Measurements from ENCODE around the gene GALNT15. TPM values are rescaled to one million over a fixed set of nuclear protein-coding genes. Genes with fewer than 3 reads are reported as not detected.

Gene GALNT15
- total and polyA plus RNA-seq, 2 donors (not counting 3 experiments of a cell fraction or from before 2014, with no cell fraction given), result 0.87 to 5.4 TPM

GRCh38 chr3:16186565-16186964 is 12.1 kb downstream of the GALNT15 start:
- Histone ChIP-seq H3K4me1 (ENCODE audit: control insufficient read depth, extremely low read depth, insufficient read depth, low read length) (no peaks in the 10 kb centered on the region), H3K36me3 (ENCODE audit: control insufficient read depth in 2 of 2, extremely low read depth in 1 of 2, insufficient read depth in 2 of 2, low read length in 2 of 2) (no peaks in the 10 kb centered on the region), H3K9ac (replicated peaks; ENCODE audit: extremely low read depth, insufficient read depth, low read length) (no peak overlapping the region), H3K9me1 (replicated peaks; ENCODE audit: control insufficient read depth, extremely low read depth, insufficient read depth, low read length) (no peaks in the 10 kb centered on the region), H3K4me2 (ENCODE audit: insufficient read depth, low read length) (no peak overlapping the region), H4K20me1 (replicated peaks; ENCODE audit: control insufficient read depth, extremely low read depth, insufficient read depth, low read length) (no peaks in the 10 kb centered on the region), H3K27me3 (ENCODE audit: control insufficient read depth in 2 of 2, insufficient read depth in 2 of 2, low read length in 2 of 2) (peaks cover 0 to 2% of the 10 kb centered on the region in 2 experiments), H2AFZ (ENCODE audit: low read depth, low read length) (no peak overlapping the region), H3K79me2 (ENCODE audit: control insufficient read depth, insufficient read depth, low read length) (no peaks in the 10 kb centered on the region), H3K27ac (ENCODE audit: insufficient read depth, low read depth, low read length) (no peak overlapping the region), H3K9me3 (replicated peaks; ENCODE audit: control insufficient read depth, insufficient read depth, low read length) (no peaks in the 10 kb centered on the region), H3K4me3 (replicated peaks in 1 of 3; ENCODE audit: insufficient read depth in 1 of 3, low read depth in 1 of 3, low read length in 3 of 3) (no peak overlapping the region)
- TF ChIP-seq POLR2A (IDR thresholded peaks at IDR 0.05; ENCODE audit: low read depth, low read length), result no peak
- TF ChIP-seq FOS (IDR thresholded peaks at IDR 0.05; ENCODE audit: borderline replicate concordance, insufficient read depth, low read length), result no peak
- TF ChIP-seq CTCF (IDR thresholded peaks at IDR 0.05; ENCODE audit: extremely low read depth in 1 of 2, insufficient read depth in 1 of 2, low read depth in 1 of 2, low read length in 2 of 2), result no peak
- TF ChIP-seq JUN (IDR thresholded peaks at IDR 0.05; ENCODE audit: borderline replicate concordance, insufficient read depth, insufficient read length, low read depth), result no peak
- TF ChIP-seq GATA2 (IDR thresholded peaks at IDR 0.05; ENCODE audit: insufficient read depth, insufficient read length, low read depth, low read length), result no peak
- TF ChIP-seq MAX (IDR thresholded peaks at IDR 0.05; ENCODE audit: insufficient read depth, insufficient read length), result no peak
- no peak for TF ChIP-seq POLR2AphosphoS5 (IDR thresholded peaks at IDR 0.05; ENCODE audit: insufficient read depth, low read depth, low read length)
- no peak for TF ChIP-seq MYC (IDR thresholded peaks at IDR 0.05; ENCODE audit: low read depth, low read length)
- BruUV-seq (replicated peaks), result no TSS peak
- intact Hi-C loops (cut with micrococcal nuclease), result no loop called here
- no peak for FAIRE-seq
- DNase-seq (ENCODE audit: low read depth, low spot score), result no peak
- POLR2A ChIA-PET, result no interaction called here
- dilution Hi-C loops (cut with MboI; ENCODE audit: extremely low pct_ligation_motif_present, low sequenced_read_pairs), result no loop called here
- CTCF ChIA-PET, result interaction anchor here (0.7 to 0.8 kb wide), 2 partner anchors 8 to 12 kb away, joined by 3 to 4 read pairs; partner anchors contain the start of gene GALNT15
